HL-60 (cell line): ENCODE measurements around the gene AGMO.

Experiments used
- CTCF ChIP-seq: IDR thresholded peaks from one replicate; pipeline ENCODE4 v1.5.1; 2011; ENCODE audit warnings: low read length, control low read depth, inconsistent platforms; ENCODE audit not compliant: insufficient read depth
- REST ChIP-seq: IDR thresholded peaks from 2 replicates; pipeline ENCODE4 v1.6.1; 2012; ENCODE audit warnings: low read depth; ENCODE audit not compliant: insufficient replicate concordance

GRCh38 chr7:15470825-15471668 lies 90.8 kb downstream of the AGMO start:
- TF ChIP-seq CTCF, result no peak
- no peak for TF ChIP-seq REST
